Brain microvascular endothelial cell (primary cell): Measurements from ENCODE around the gene LRRC3C.
"Not testable (repeated sequence)": the region's sequence is repeated elsewhere in the genome, so short reads cannot be mapped to it uniquely, and the experiment has no call there.

Experiments used
- DNase-seq: peaks from one replicate; pipeline ENCODE4 v3.0.0-alpha.2; 2020
- H3K27ac ChIP-seq: fragments of 250-450 bp; sonication (Bioruptor Pico); 2 replicates; pipeline ENCODE4 v1.5.1; 2020; ENCODE audit warnings: mild to moderate bottlenecking, moderate library complexity
- H3K27me3 ChIP-seq: fragments of 250-450 bp; sonication (Bioruptor Pico); replicated peaks from 2 replicates; pipeline ENCODE4 v1.5.1; 2020; ENCODE audit warnings: mild to moderate bottlenecking
- H3K36me3 ChIP-seq: fragments of 250-450 bp; sonication (Bioruptor Pico); replicated peaks from 2 replicates; pipeline ENCODE4 v1.5.1; 2020; ENCODE audit warnings: mild to moderate bottlenecking
- H3K4me3 ChIP-seq: 2 replicates; pipeline ENCODE4 v1.5.1; 2011; ENCODE audit warnings: low read depth, mild to moderate bottlenecking, control low read depth, low read length, moderate library complexity
- CTCF ChIP-seq: IDR thresholded peaks from 2 replicates; pipeline ENCODE4 v1.5.1; 2011; ENCODE audit warnings: low read depth, mild to moderate bottlenecking, moderate library complexity, low read length, control low read depth, inconsistent platforms; ENCODE audit errors: missing control alignments
- in situ Hi-C: cut with HindIII; loops from 2 replicates; pipeline ENCODE4 v1.10.0; 2017; ENCODE audit warnings: low sequenced_read_pairs, low pct_ligation_motif_present

Gene LRRC3C

GRCh38 chr17:39898088-39898487 lies 29.4 kb upstream of the LRRC3C start:
- no peaks in the 10 kb centered on the region for H3K36me3 ChIP-seq
- in situ Hi-C loops, result no loop called here
- no peak for DNase-seq
- H3K27me3 ChIP-seq, result no peaks in the 10 kb centered on the region
- no peak overlapping the region for H3K4me3 ChIP-seq
- no peak for TF ChIP-seq CTCF
- no peak overlapping the region for H3K27ac ChIP-seq

GRCh38 chr17:39899215-39899614 lies 28.3 kb upstream of the LRRC3C start:
- H3K27ac ChIP-seq, result no peak overlapping the region
- DNase-seq, result no peak
- in situ Hi-C loops, result no loop called here
- no peaks in the 10 kb centered on the region for H3K27me3 ChIP-seq
- no peaks in the 10 kb centered on the region for H3K36me3 ChIP-seq
- H3K4me3 ChIP-seq, result no peak overlapping the region
- TF ChIP-seq CTCF, result no peak

GRCh38 chr17:39902027-39902426 lies 25.5 kb upstream of the LRRC3C start:
- H3K27me3 ChIP-seq, H3K27ac ChIP-seq, H3K36me3 ChIP-seq, H3K4me3 ChIP-seq, DNase-seq, in situ Hi-C loops: not testable (repeated sequence)

GRCh38 chr17:39903158-39903884 lies 24.2 kb upstream of the LRRC3C start:
- Histone ChIP-seq H3K4me3 (no peak overlapping the region), H3K36me3 (no peaks in the 10 kb centered on the region), H3K27me3 (no peaks in the 10 kb centered on the region), H3K27ac (no peak overlapping the region)
- in situ Hi-C loops, result no loop called here
- no peak for DNase-seq
- no peak for TF ChIP-seq CTCF

- Histone ChIP-seq H3K4me3 (no peak overlapping the region), H3K36me3 (no peaks in the 10 kb centered on the region), H3K27ac (no peak overlapping the region), H3K27me3 (no peaks in the 10 kb centered on the region)
- no peak for TF ChIP-seq CTCF
- in situ Hi-C loops, result no loop called here
- no peak for DNase-seq
Observed at GRCh38 chr17:39904990-39905288, 22.6 kb upstream of the LRRC3C start.

- DNase-seq, result no peak
- in situ Hi-C loops, result no loop called here
- Histone ChIP-seq H3K27ac (no peak overlapping the region), H3K4me3 (no peak overlapping the region), H3K27me3 (no peaks in the 10 kb centered on the region), H3K36me3 (no peaks in the 10 kb centered on the region)
- TF ChIP-seq CTCF, result no peak
Observed at GRCh38 chr17:39908789-39909352, 18.7 kb upstream of the LRRC3C start.
